SKM-1 (cell line): ENCODE measurements around the gene NAPA.

Experiments used
- DNase-seq: peaks from one replicate; lab custom pipeline; 2025; ENCODE audit not compliant: unreplicated experiment; lab: John Stamatoyannopoulos, UW

NAPA gene

GRCh38 chr19:47503130-47503825 is 11.6 kb downstream of the NAPA start:
- no peak for DNase-seq

DNA sequence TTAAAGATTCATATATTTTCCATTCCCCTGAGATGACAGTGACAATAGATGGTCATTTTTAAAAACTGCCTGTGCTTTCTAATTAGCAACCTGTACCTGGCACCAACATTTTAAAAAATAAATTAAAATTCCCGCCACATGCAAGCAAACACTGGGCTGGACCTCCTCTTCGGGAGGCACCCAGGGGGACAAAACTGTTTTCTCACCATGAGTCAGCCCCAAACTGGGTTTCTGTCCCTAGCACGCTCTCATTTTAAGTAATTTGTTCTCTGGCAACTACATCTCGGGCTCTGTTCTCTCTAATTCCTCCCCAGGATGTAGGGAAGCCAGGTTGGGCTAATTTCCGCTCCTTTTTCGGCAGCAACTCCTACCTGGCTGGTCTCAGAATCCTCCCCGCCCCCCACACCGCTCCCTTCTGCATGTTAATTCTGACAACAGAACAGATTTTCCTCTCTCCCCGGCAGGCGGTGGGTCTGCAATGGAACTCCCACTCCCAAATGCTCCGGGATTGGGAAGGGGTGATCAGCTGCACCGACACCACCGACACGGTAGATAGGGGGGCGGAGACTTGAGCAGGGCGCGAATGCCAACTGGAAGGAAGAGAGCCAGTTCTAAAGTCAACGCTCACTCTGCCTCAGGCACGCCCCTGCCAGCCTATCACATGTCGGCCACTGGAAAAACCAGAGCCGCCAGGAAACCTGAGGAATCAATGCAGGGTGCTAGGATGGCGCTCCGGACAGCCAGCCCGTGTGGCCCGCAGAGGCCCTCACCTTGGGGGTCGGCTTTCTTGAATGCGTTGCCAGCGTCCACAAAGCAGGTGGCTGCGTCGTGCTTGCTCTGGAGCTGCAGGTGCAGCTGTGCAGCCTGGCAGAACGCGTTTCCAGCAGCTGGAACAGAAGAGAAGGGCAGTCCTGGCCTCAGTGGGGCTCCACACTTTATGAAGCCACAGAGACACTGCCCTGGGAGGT is 14.7 kb downstream of the NAPA start:
- no peak for DNase-seq

DNA sequence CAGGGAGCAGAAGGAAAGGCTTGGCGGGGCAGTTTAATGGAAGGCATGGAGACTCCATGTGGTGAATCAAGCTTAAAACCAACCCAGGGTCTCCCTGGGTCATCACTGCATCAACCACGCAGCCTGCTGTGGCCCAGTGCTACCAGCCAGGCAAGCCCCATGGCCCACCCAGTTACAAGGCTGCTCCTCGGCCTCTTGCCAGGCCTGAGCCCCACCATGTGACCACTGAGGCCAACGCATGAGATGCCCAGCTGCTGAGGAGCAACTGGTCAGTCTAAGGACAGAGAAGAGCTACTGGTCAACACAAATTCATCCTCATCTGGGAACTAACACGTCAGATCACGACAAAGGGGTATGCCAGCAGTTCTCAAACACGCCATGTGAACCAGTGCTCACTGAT is 15.5 kb downstream of the NAPA start:
- no peak for DNase-seq

GRCh38 chr19:47498561-47498960 is 16.3 kb downstream of the NAPA start:
- no peak for DNase-seq

GRCh38 chr19:47497821-47498520 is 16.9 kb downstream of the NAPA start:
- no peak for DNase-seq

DNA sequence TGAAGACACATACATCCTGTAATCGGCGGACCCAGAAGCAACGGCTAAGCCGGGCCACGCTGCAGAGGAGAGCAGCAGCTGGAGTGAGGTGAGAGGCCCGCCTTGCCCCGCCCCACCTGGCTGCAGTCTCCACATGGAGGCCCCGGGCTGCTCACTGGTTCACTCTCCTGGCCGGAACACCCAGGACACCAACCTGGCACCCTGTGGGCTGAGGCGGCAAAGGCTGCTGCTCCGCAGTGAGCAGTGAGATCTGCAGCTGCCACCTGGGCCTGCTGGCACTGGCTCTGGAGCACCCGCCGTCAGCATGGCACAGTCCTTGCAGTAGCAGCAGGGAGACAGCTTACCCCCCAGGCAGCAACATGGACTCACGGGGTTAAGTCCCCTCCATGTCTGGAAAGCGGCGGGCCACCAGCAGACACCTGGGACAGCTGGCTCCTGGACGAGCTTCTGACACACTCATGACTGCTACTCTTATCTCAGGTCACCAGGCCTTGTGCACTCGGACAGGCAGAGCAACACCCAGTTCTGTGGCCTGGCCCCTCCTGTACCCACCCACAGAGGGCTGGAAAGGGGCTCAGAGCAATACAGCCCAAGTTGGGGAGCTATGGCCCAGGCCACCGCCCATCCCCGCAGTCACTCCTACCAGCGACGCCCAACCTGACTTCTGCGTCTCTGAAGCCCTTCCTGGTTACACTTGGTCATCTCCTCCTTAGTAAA is 17.7 kb downstream of the NAPA start:
- no peak for DNase-seq

DNA sequence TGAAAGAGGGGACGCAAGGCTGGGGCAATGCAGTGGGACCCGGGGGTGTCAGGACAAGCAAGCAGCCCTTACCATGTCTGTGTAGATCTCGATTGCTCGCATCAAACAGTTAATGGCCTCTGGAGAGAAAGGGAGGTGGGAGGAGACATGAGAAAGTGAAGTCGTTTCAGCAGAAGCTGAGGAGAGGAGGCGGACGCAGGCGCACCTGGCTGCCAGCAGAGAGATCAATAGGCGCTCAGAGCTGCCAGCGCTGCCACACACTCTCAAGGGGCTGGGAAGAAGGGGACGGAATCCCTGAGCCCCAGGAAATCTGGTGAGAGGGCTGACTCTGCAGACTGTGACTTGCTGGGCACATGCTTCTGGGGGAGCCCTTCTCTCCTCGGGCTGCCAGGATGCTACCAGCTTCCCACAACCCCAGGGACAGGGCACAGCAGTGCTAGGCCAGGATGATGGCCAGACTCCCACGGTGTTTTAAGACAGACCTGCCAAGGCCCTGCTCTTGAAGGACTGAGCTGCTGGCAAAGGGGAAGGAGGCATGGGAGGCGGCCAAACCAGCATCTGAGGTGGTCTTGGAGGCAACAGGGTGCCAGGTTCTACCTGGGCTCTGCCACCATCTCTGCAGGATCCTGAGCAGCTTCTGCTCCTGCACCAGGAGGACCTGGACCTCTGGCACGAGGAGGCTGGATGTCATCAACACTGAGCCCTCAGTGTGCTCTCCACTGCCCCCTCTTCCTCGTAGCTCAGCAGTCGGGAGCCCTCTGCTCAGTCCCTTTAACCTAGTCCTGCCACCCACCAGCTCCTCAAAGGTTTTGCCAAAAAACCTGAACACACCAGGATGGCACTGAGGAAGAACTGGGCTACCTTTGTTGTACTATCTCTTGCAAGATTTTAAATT is 19.1 kb downstream of the NAPA start:
- DNase-seq, result no peak

DNA sequence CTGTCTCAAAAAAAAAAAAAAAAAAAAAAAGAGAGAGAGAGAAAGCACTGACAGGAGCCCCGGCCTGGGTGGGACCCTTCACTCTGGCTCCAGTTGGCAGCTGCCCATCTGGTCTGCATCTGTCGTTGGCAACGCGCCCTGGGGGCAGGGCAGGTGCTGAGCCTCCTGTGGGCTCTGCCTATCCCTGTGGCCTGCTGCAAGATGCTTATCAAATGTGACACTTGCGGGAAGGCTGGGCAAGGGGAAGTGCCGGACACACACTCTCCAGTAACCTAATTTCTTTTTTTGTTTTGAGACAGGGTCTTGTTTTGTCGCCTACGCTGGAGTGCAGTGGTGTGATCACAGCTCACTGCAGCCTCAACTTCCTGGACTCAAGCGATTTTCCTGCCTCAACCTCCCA is 20.1 kb downstream of the NAPA start:
- no peak for DNase-seq

DNA sequence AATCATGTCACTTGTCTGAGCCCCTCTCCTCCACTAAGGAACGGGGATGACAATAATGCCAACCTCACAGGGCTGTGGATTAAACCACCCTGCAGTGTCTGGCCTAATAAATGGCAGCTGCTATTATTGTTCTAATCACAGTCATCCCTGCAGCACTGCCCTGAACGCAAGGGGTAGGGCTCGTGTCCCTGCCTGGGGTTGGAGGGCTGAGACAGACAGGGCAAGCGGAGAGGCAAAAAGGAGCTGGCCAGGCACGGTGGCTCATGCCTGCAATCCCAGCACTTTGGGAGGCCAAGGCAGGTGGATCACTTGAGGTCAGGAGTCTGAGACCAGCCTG is 20.7 kb downstream of the NAPA start:
- no peak for DNase-seq

DNA sequence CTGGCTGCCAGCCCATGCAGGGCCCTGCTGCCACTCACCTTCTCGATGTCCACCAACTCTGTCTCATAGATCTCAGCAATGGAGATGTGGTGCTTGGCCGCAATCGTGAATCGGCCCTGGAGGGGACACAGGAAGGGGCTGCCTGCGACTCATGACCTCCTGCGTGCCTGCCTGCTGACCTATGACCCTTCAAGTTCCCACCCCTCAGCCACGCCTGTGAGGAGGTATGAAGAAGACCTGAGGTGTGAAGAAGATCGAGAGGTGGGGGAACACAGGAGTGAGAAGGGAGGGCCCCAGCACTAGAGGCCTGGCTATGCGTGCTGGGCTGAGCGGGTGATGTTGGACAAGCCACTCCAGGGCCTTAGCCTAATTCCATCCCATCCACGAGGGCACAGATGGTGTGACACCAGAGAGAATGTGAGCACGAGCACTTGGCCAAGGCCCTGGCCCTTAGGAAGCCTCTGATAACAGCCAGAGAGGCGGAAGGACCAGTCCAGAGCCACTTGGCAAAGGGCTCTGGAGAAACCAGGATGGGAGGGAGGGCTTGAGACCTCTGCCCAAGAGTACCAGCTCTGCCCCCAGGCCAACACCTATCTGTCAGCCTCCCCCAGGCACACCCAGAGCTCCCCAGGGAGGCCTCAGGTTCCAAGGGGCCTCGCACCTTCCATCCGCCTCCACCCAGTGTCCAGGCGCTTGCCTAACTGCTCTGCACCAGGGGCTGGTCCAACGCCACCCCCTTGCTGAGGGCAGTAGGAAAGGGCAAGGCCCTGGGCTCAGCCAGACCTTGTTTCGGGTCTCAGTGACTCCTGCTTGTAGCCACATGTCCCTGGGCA is 21.3 kb downstream of the NAPA start:
- DNase-seq, result no peak

GRCh38 chr19:47492571-47493377 is 22.1 kb downstream of the NAPA start:
- no peak for DNase-seq

GRCh38 chr19:47492137-47492533 is 22.7 kb downstream of the NAPA start:
- DNase-seq, result no peak

DNA sequence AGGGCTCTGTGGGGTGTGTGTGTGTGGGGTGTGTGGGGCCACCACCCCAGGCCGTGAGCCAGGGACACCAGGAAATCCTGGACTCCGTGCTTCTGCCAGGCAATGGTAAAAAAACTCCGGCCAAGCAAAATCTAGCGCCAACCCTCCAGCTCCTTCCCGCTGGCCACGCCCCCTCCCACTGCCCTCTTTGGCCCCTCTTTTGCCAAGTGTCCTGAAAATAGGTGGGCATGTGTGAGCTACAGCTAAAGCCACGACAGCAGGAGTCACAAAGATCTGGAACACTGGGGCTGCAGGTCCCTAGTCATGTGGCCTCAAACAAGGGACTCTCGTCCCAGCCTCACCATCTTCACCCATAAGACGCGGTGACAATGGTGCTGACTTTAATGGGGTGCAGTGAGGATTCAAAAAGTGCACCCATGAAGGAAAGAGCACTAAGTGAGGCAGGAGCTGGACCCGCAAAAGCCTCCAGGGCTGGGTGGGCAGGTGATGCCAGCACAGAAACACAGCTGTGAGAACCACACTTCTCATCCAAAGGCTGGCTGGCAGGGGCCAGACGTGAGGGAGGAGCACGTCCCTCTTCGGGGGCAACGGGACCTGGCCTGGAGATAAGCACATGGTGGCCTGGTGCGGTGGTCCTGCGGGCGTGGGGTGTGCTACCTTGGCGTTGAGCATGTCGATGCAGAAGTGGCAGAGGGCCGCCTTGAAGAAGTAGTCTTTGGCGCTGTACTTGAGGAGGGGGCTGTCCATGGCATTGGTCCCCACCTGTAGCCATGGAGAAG is 23.3 kb downstream of the NAPA start:
- no peak for DNase-seq

- DNase-seq, result no peak
Measured at GRCh38 chr19:47490847-47491246, 24.0 kb downstream of the NAPA start.

GRCh38 chr19:47490031-47490430 is 24.8 kb downstream of the NAPA start:
- DNase-seq, result no peak

DNA sequence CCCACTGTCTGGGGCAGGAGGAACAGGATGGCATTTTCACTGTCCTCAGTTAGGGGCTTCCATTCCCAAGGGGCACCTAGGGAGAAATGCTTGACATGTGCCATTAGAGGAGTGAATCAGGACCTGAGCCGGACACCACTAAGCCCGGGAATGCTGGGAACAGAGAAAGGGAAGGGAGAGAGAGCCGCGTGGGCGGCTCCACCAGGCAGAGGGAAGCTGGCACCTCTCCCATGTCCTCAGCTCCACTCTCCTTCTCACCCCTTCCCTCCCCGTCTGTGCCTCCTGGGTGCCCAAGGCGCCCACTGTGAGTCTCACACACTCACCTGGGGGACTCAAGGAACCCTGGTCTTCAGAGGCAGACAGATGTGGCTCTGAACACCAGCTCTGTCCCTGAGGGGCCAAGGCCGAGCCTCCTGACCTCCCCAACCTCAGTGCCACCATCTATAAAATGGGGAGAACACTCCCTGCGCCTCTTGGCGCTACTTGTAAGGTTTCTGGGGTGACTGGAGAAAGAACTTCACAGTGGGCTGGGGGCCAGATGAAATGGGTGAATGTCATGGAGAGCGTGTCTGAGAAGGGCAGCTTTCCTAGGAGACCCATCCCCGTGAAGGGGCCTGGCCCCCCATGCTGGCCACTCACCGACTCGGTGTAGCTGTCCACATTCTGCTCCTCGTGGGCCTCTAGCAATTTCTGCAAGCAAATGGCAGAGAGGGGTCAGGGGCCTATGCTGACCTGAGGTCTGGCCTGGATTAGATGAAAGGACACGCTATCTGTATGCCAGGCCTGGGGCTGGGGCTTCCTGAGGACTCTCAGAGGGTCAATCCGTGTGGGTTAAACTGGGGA is 25.6 kb downstream of the NAPA start:
- no peak for DNase-seq
